ENCODE data around the gene USP22. TPM values are rescaled to one million over a fixed set of nuclear protein-coding genes. Genes with fewer than 3 reads are reported as not detected.

USP22 gene
- total and polyA plus RNA-seq, 2 of the 8 experiments (the other 6 are each of a cell fraction or from before 2014, with no cell fraction given), result 221 to 316 TPM

GRCh38 chr17:21090902-21091618 lies 48.2 kb upstream of the USP22 start (continued):
- TF ChIP-seq CHD7 (IDR thresholded peaks at IDR 0.05; ENCODE audit: insufficient replicate concordance, low read length), result no peak
- TF ChIP-seq CEBPB (IDR thresholded peaks at IDR 0.05; ENCODE audit: low read depth, low read length), result no peak
- no peak for TF ChIP-seq ATF3 (IDR thresholded peaks at IDR 0.05; ENCODE audit: insufficient read depth, low read depth, low read length)
- no peak for TF ChIP-seq SIN3A (conservative IDR thresholded peaks at IDR 0.05 in 1 of 2, IDR thresholded peaks at IDR 0.05 in 1 of 2; ENCODE audit: low read depth in 1 of 2, low read length in 2 of 2)
- no peak for TF ChIP-seq HDAC2 (IDR thresholded peaks at IDR 0.05; ENCODE audit: borderline replicate concordance in 1 of 2, low read depth in 2 of 2, low read length in 2 of 2)
- no peak for TF ChIP-seq SP4 (IDR thresholded peaks at IDR 0.05; ENCODE audit: low read length)
- no peak for TF ChIP-seq CTBP2 (IDR thresholded peaks at IDR 0.05; ENCODE audit: borderline replicate concordance, insufficient read depth, insufficient read length, low read length)
- no peak for TF ChIP-seq GABPA (IDR thresholded peaks at IDR 0.05; ENCODE audit: borderline replicate concordance, insufficient read depth, low read length)

All from H1 (cell line).